Naive thymus-derived CD4-positive, alpha-beta T cell (primary cell): Measurements from ENCODE around the gene DCLRE1A. TPM values are rescaled to one million over a fixed set of nuclear protein-coding genes. Genes with fewer than 3 reads are reported as not detected.
"Not testable (repeated sequence)": the region's sequence is repeated elsewhere in the genome, so short reads cannot be mapped to it uniquely, and the experiment has no call there.

Experiments used
- ATAC-seq: fragments of 150-1000 bp; cut with Tn5 transposase; 2 replicates; pipeline ENCODE4 v1.10.0; 2021; ENCODE audit warnings: mild to moderate bottlenecking, moderate library complexity
- CTCF ChIA-PET: fragments of 350-600 bp; sonication (Branson Sonifier 250); formaldehyde crosslinking; loops from one replicate; lab custom pipeline; 2021; ENCODE audit warnings: antibody characterized with exemption; lab: Charles Lee
- POLR2A ChIA-PET: fragments of 350-600 bp; sonication (Branson Sonifier 250); formaldehyde crosslinking; loops from one replicate; lab custom pipeline; 2021; ENCODE audit warnings: antibody characterized with exemption, inconsistent platforms; lab: Charles Lee
- DNase-seq, 9 donors: peaks; one replicate each; pipeline versions ENCODE4 v3.0.0 to v3.0.0-alpha.2; 2020 to 2022; ENCODE audit warnings: mixed read lengths in 1 of 9
- H3K27ac ChIP-seq: one replicate; pipeline ENCODE4 v1.7.0; 2013; ENCODE audit warnings: mild to moderate bottlenecking, low read depth, low read length, moderate library complexity
- H3K27me3 ChIP-seq, 2 donors: one replicate each; pipeline ENCODE4 v1.7.0; 2013; ENCODE audit warnings: low read length in 2 of 2, mild to moderate bottlenecking in 2 of 2, moderate library complexity in 2 of 2; ENCODE audit not compliant: control insufficient read depth in 2 of 2, insufficient read depth in 2 of 2
- H3K36me3 ChIP-seq, 3 experiments: 1 replicate in 2 of 3; 2 replicates in 1 of 3; pipeline ENCODE4 v1.7.0; 2013; ENCODE audit warnings: low read length in 3 of 3, mild to moderate bottlenecking in 3 of 3, moderate library complexity in 1 of 3; ENCODE audit not compliant: insufficient read depth in 3 of 3, control insufficient read depth in 2 of 3
- H3K4me1 ChIP-seq, 2 donors: one replicate each; pipeline ENCODE4 v1.7.0; 2013; ENCODE audit warnings: low read length in 2 of 2, mild to moderate bottlenecking in 2 of 2, moderate library complexity in 1 of 2; ENCODE audit not compliant: control insufficient read depth in 2 of 2, insufficient read depth in 2 of 2
- H3K4me3 ChIP-seq: 2 replicates; pipeline ENCODE4 v1.7.0; 2013; ENCODE audit warnings: mild to moderate bottlenecking, low read length
- H3K9me3 ChIP-seq, 3 experiments: 1 replicate in 2 of 3; 2 replicates in 1 of 3; pipeline ENCODE4 v1.7.0; 2013; ENCODE audit warnings: low read length in 3 of 3; ENCODE audit not compliant: control insufficient read depth in 2 of 3
- H3K27ac Mint-ChIP-seq, 9 donors: one replicate each; pipeline ENCODE4 v1.8.0; 2020 to 2022; ENCODE audit warnings: mixed read lengths in 9 of 9, mild to moderate bottlenecking in 8 of 9, moderate library complexity in 5 of 9, inconsistent platforms in 2 of 9
- H3K27me3 Mint-ChIP-seq, 5 donors: one replicate each; pipeline ENCODE4 v1.8.0; 2021 to 2022; ENCODE audit warnings: mixed read lengths in 5 of 5, mild to moderate bottlenecking in 1 of 5
- H3K36me3 Mint-ChIP-seq, 5 donors: one replicate each; pipeline ENCODE4 v1.8.0; 2020 to 2022; ENCODE audit warnings: mixed read lengths in 5 of 5, mild to moderate bottlenecking in 3 of 5, inconsistent platforms in 1 of 5
- H3K4me1 Mint-ChIP-seq, 7 donors: one replicate each; pipeline ENCODE4 v1.8.0; 2020 to 2022; ENCODE audit warnings: mixed read lengths in 7 of 7, mild to moderate bottlenecking in 3 of 7, inconsistent platforms in 1 of 7
- H3K4me3 Mint-ChIP-seq, 10 donors: one replicate each; pipeline ENCODE4 v1.8.0; 2020 to 2022; ENCODE audit warnings: mild to moderate bottlenecking in 10 of 10, mixed read lengths in 10 of 10, moderate library complexity in 6 of 10, inconsistent platforms in 2 of 10
- H3K9me3 Mint-ChIP-seq, 11 donors: one replicate each; pipeline ENCODE4 v1.8.0; 2020 to 2022; ENCODE audit warnings: mixed read lengths in 11 of 11, mild to moderate bottlenecking in 4 of 11, inconsistent platforms in 1 of 11, moderate library complexity in 1 of 11
- intact Hi-C, 2 donors: fragments of 100-400 bp; cut with micrococcal nuclease; formaldehyde crosslinking; loops; one replicate each; pipeline ENCODE4 v1.15.1; 2023
- polyA plus RNA-seq, 2 donors: library from polyadenylated mRNA; unstranded; fragments of 300-500 nt; fragmentation: Illumina TruSeq; gene quantifications; one replicate each; pipeline ENCODE4 v1.2.3, GENCODE V29; 2021
- total RNA-seq, 6 experiments: library from RNA in 5 of 6; stranded (reverse) in 5 of 6; gene quantifications; 1 replicate in 5 of 6; 2 replicates in 1 of 6; pipeline ENCODE4 v1.2.3 and lab custom pipeline; 2021 to 2026

Gene DCLRE1A
- total and polyA plus RNA-seq, 7 experiments from 2014 or later = 1.5 to 12.9 (median 3.8) TPM

- H3K4me3 ChIP-seq, H3K9me3 Mint-ChIP-seq, H3K27me3 ChIP-seq, DNase-seq, H3K4me3 Mint-ChIP-seq, H3K27ac Mint-ChIP-seq, H3K4me1 ChIP-seq, ATAC-seq, H3K27ac ChIP-seq, H3K9me3 ChIP-seq, intact Hi-C loops, CTCF ChIA-PET, H3K36me3 ChIP-seq, H3K4me1 Mint-ChIP-seq, POLR2A ChIA-PET, H3K36me3 Mint-ChIP-seq: not testable (repeated sequence)
- H3K27me3 Mint-ChIP-seq = peaks cover 0 to 47% (median 4%) of the 10 kb centered on the region in 5 donors
Observed at GRCh38 chr10:113828567-113828966, 25.3 kb downstream of the DCLRE1A start.

GRCh38 chr10:113825791-113826190 lies 28.1 kb downstream of the DCLRE1A start:
- no peak overlapping the region for H3K27ac Mint-ChIP-seq
- POLR2A ChIA-PET = no interaction called here
- DNase-seq = no peak
- no peak for ATAC-seq
- H3K9me3 ChIP-seq = no peaks in the 10 kb centered on the region
- H3K27me3 Mint-ChIP-seq = peaks cover 0 to 42% (median 4%) of the 10 kb centered on the region in 5 donors
- CTCF ChIA-PET = interaction anchor here (0.6 kb wide), 1 partner anchor 813 kb away, joined by 3 read pairs; no protein-coding TSS in a partner anchor
- H3K4me1 ChIP-seq = no peaks in the 10 kb centered on the region
- H3K4me3 Mint-ChIP-seq = no peak overlapping the region
- no peaks in the 10 kb centered on the region for H3K9me3 Mint-ChIP-seq
- H3K27me3 ChIP-seq = peaks cover 0 to 4% of the 10 kb centered on the region in 2 donors
- no peaks in the 10 kb centered on the region for H3K36me3 ChIP-seq
- intact Hi-C loops = no loop called here
- H3K4me1 Mint-ChIP-seq = no peaks in the 10 kb centered on the region
- H3K27ac ChIP-seq = no peak overlapping the region
- no peak overlapping the region for H3K4me3 ChIP-seq
- no peaks in the 10 kb centered on the region for H3K36me3 Mint-ChIP-seq

- H3K4me1 ChIP-seq = no peaks in the 10 kb centered on the region
- Mint-ChIP-seq H3K27me3 (peaks cover 0 to 26% (median 4%) of the 10 kb centered on the region in 5 donors), H3K36me3 (no peaks in the 10 kb centered on the region), H3K9me3 (no peaks in the 10 kb centered on the region), H3K4me3 (no peak overlapping the region), H3K4me1 (no peaks in the 10 kb centered on the region), H3K27ac (no peak overlapping the region)
- H3K27ac ChIP-seq = no peak overlapping the region
- ChIA-PET CTCF (no interaction called here), POLR2A (no interaction called here)
- H3K4me3 ChIP-seq = no peak overlapping the region
- ATAC-seq = no peak
- H3K9me3 ChIP-seq = no peaks in the 10 kb centered on the region
- no peaks in the 10 kb centered on the region for H3K36me3 ChIP-seq
- H3K27me3 ChIP-seq = peaks cover 0 to 4% of the 10 kb centered on the region in 2 donors
- intact Hi-C loops = no loop called here
- DNase-seq = no peak
Observed at GRCh38 chr10:113823389-113823788, 30.5 kb downstream of the DCLRE1A start.

- intact Hi-C loops = no loop called here
- no peaks in the 10 kb centered on the region for H3K36me3 ChIP-seq
- POLR2A ChIA-PET = no interaction called here
- no peaks in the 10 kb centered on the region for H3K4me1 ChIP-seq
- Mint-ChIP-seq H3K4me3 (no peak overlapping the region), H3K27ac (no peak overlapping the region), H3K9me3 (no peaks in the 10 kb centered on the region), H3K36me3 (no peaks in the 10 kb centered on the region), H3K4me1 (no peaks in the 10 kb centered on the region), H3K27me3 (peaks cover 0 to 18% (median 4%) of the 10 kb centered on the region in 5 donors)
- H3K9me3 ChIP-seq = no peaks in the 10 kb centered on the region
- H3K27ac ChIP-seq = no peak overlapping the region
- H3K4me3 ChIP-seq = no peak overlapping the region
- DNase-seq (no peak), ATAC-seq (no peak)
- CTCF ChIA-PET = no interaction called here
- peaks cover 0 to 4% of the 10 kb centered on the region in 2 donors for H3K27me3 ChIP-seq
Observed at GRCh38 chr10:113822174-113822573, 31.7 kb downstream of the DCLRE1A start.

GRCh38 chr10:113821306-113821705 lies 32.6 kb downstream of the DCLRE1A start:
- H3K36me3 Mint-ChIP-seq, H3K4me1 ChIP-seq, H3K9me3 Mint-ChIP-seq, H3K27ac ChIP-seq, H3K27ac Mint-ChIP-seq, H3K27me3 ChIP-seq, CTCF ChIA-PET, H3K9me3 ChIP-seq, H3K4me1 Mint-ChIP-seq, POLR2A ChIA-PET, DNase-seq, H3K36me3 ChIP-seq, H3K4me3 ChIP-seq, intact Hi-C loops, ATAC-seq, H3K4me3 Mint-ChIP-seq: not testable (repeated sequence)
- H3K27me3 Mint-ChIP-seq = peaks cover 0 to 16% (median 4%) of the 10 kb centered on the region in 5 donors

- no peaks in the 10 kb centered on the region for H3K36me3 ChIP-seq
- no peak overlapping the region for H3K4me3 Mint-ChIP-seq
- ATAC-seq = no peak
- DNase-seq = no peak
- no peaks in the 10 kb centered on the region for H3K36me3 Mint-ChIP-seq
- H3K9me3 ChIP-seq = no peaks in the 10 kb centered on the region
- H3K27ac Mint-ChIP-seq = no peak overlapping the region
- CTCF ChIA-PET = no interaction called here
- H3K4me1 ChIP-seq = no peaks in the 10 kb centered on the region
- H3K4me3 ChIP-seq = no peak overlapping the region
- H3K4me1 Mint-ChIP-seq = no peaks in the 10 kb centered on the region
- H3K27me3 ChIP-seq = peaks cover 0 to 4% of the 10 kb centered on the region in 2 donors
- peaks cover 0 to 16% (median 4%) of the 10 kb centered on the region in 5 donors for H3K27me3 Mint-ChIP-seq
- POLR2A ChIA-PET = no interaction called here
- H3K9me3 Mint-ChIP-seq = no peaks in the 10 kb centered on the region
- intact Hi-C loops = no loop called here
- H3K27ac ChIP-seq = no peak overlapping the region
Observed at GRCh38 chr10:113820507-113820906, 33.4 kb downstream of the DCLRE1A start.

- no peak overlapping the region for H3K27ac ChIP-seq
- H3K4me3 ChIP-seq = no peak overlapping the region
- H3K4me1 ChIP-seq = no peaks in the 10 kb centered on the region
- no peaks in the 10 kb centered on the region for H3K4me1 Mint-ChIP-seq
- POLR2A ChIA-PET = no interaction called here
- H3K9me3 ChIP-seq = no peaks in the 10 kb centered on the region
- ATAC-seq (no peak), DNase-seq (no peak)
- CTCF ChIA-PET = no interaction called here
- peaks cover 0 to 16% (median 4%) of the 10 kb centered on the region in 5 donors for H3K27me3 Mint-ChIP-seq
- intact Hi-C loops = no loop called here
- H3K9me3 Mint-ChIP-seq = no peaks in the 10 kb centered on the region
- peaks cover 0 to 4% of the 10 kb centered on the region in 2 donors for H3K27me3 ChIP-seq
- H3K27ac Mint-ChIP-seq = no peak overlapping the region
- H3K36me3 ChIP-seq = no peaks in the 10 kb centered on the region
- H3K4me3 Mint-ChIP-seq = no peak overlapping the region
- no peaks in the 10 kb centered on the region for H3K36me3 Mint-ChIP-seq
Observed at GRCh38 chr10:113819989-113820388, 33.9 kb downstream of the DCLRE1A start.
